HepG2 (cell line): Measurements from ENCODE around the gene CPEB4. TPM values are rescaled to one million over a fixed set of nuclear protein-coding genes. Genes with fewer than 3 reads are reported as not detected.

Experiments used
- ADNP ChIP-seq: sonication (generic); formaldehyde crosslinking; IDR thresholded peaks from 2 replicates; pipeline ENCODE4 v1.4.0; 2020; ENCODE audit warnings: missing genetic modification reagents
- FOSL1 ChIP-seq: sonication (generic); formaldehyde crosslinking; IDR thresholded peaks from 2 replicates; pipeline ENCODE4 v1.9.0; 2021; ENCODE audit warnings: missing genetic modification reagents, borderline replicate concordance
- GMEB2 ChIP-seq: IDR thresholded peaks from 2 replicates; pipeline ENCODE4 v1.6.1; 2016; ENCODE audit warnings: missing biosample characterization, missing genetic modification reagents, low read depth
- LCORL ChIP-seq, 2 experiments: fragments of 450-650 bp in 1 of 2; sonication (generic) in 1 of 2; formaldehyde crosslinking in 1 of 2; IDR thresholded peaks; 2 replicates each; pipeline versions ENCODE4 v1.5.0 to v1.6.1; 2017 to 2020; ENCODE audit warnings: antibody characterized with exemption in 1 of 2, missing genetic modification reagents in 1 of 2
- LRRFIP1 ChIP-seq: sonication (generic); formaldehyde crosslinking; conservative IDR thresholded peaks from 2 replicates; pipeline ENCODE4 v1.4.0; 2020; ENCODE audit warnings: missing genetic modification reagents
- MYNN ChIP-seq: sonication (generic); formaldehyde crosslinking; IDR thresholded peaks from 2 replicates; pipeline ENCODE4 v1.4.0; 2020; ENCODE audit warnings: mild to moderate bottlenecking, low read depth, missing genetic modification reagents
- NFRKB ChIP-seq: fragments of 450-650 bp; IDR thresholded peaks from 2 replicates; pipeline ENCODE4 v1.6.1; 2017
- ONECUT2 ChIP-seq: sonication (generic); formaldehyde crosslinking; IDR thresholded peaks from 2 replicates; pipeline ENCODE4 v1.4.0; 2020; ENCODE audit warnings: missing genetic modification reagents
- PAX8 ChIP-seq: sonication (generic); formaldehyde crosslinking; IDR thresholded peaks from 2 replicates; pipeline ENCODE4 v1.8.0; 2022; ENCODE audit warnings: mild to moderate bottlenecking, missing genetic modification reagents, borderline replicate concordance
- TEAD2 ChIP-seq: sonication (generic); formaldehyde crosslinking; IDR thresholded peaks from 2 replicates; pipeline ENCODE4 v1.9.0; 2021; ENCODE audit warnings: missing genetic modification reagents
- ZFP62 ChIP-seq: sonication (generic); formaldehyde crosslinking; IDR thresholded peaks from 2 replicates; pipeline ENCODE4 v1.4.0; 2020; ENCODE audit warnings: missing genetic modification reagents
- ZFX ChIP-seq: sonication (generic); formaldehyde crosslinking; IDR thresholded peaks from 2 replicates; pipeline ENCODE4 v1.4.0; 2020; ENCODE audit warnings: mild to moderate bottlenecking, low read depth, missing genetic modification reagents, moderate library complexity
- ZFY ChIP-seq: sonication (generic); formaldehyde crosslinking; IDR thresholded peaks from 2 replicates; pipeline ENCODE4 v1.4.0; 2020; ENCODE audit warnings: missing genetic modification reagents
- ZNF160 ChIP-seq: sonication (generic); formaldehyde crosslinking; IDR thresholded peaks from 2 replicates; pipeline ENCODE4 v1.8.0; 2022; ENCODE audit warnings: mild to moderate bottlenecking, inconsistent platforms, missing genetic modification reagents
- ZNF17 ChIP-seq: sonication (generic); formaldehyde crosslinking; IDR thresholded peaks from 2 replicates; pipeline ENCODE4 v1.5.0; 2020; ENCODE audit warnings: mild to moderate bottlenecking, missing genetic modification reagents
- ZNF232 ChIP-seq: sonication (generic); formaldehyde crosslinking; IDR thresholded peaks from 2 replicates; pipeline ENCODE4 v1.4.0; 2020; ENCODE audit warnings: missing genetic modification reagents, borderline replicate concordance
- ZNF383 ChIP-seq: sonication (generic); formaldehyde crosslinking; IDR thresholded peaks from 2 replicates; pipeline ENCODE4 v1.4.0; 2020; ENCODE audit warnings: missing genetic modification reagents, mild to moderate bottlenecking, borderline replicate concordance
- ZNF446 ChIP-seq: sonication (generic); formaldehyde crosslinking; IDR thresholded peaks from 2 replicates; pipeline ENCODE4 v1.5.0; 2020; ENCODE audit warnings: mild to moderate bottlenecking, missing genetic modification reagents
- ZNF629 ChIP-seq: sonication (generic); formaldehyde crosslinking; conservative IDR thresholded peaks from 2 replicates; pipeline ENCODE4 v1.5.0; 2020; ENCODE audit warnings: missing genetic modification reagents
- ZNF644 ChIP-seq: IDR thresholded peaks from 2 replicates; pipeline ENCODE4 v1.6.1; 2016; ENCODE audit warnings: low read depth
- ZNF761 ChIP-seq: sonication (generic); formaldehyde crosslinking; conservative IDR thresholded peaks from 2 replicates; pipeline ENCODE4 v1.4.0; 2020; ENCODE audit warnings: mild to moderate bottlenecking, missing genetic modification reagents
- polyA plus RNA-seq, 8 experiments: library from polyadenylated mRNA; depleted of rRNA in 3 of 8; stranded (reverse) in 7 of 8; unstranded in 1 of 8; fragments of >200 nt; fragmentation: Illumina TruSeq in 4 of 8; extraction: Trizol in 4 of 8; gene quantifications; 2 replicates each; pipeline versions ENCODE4 v1.2.1 to v1.2.3, GENCODE V29; 2011 to 2016; ENCODE audit warnings: low read depth in 4 of 8, missing spikeins in 1 of 8, mixed read lengths in 1 of 8; ENCODE audit not compliant: insufficient read depth in 1 of 8
- total RNA-seq, 5 experiments: library from RNA; depleted of rRNA; stranded (reverse); fragments of >200 nt; fragmentation: Illumina TruSeq; extraction: Trizol; gene quantifications; 2 replicates each; pipeline ENCODE4 v1.2.3, GENCODE V29; 2016; ENCODE audit warnings: low read depth in 1 of 5
- TF ChIP-seq, protein P1 (sequence below): fragments of 450-650 bp; IDR thresholded peaks from 2 replicates; pipeline ENCODE4 v1.6.1; 2016
- TF ChIP-seq, protein P2 (sequence below): sonication (generic); formaldehyde crosslinking; IDR thresholded peaks from 2 replicates; pipeline ENCODE4 v1.5.0; 2020; ENCODE audit warnings: missing genetic modification reagents

Gene CPEB4
- total and polyA plus RNA-seq, 2 of the 13 experiments (the other 11 are each of a cell fraction or from before 2014, with no cell fraction given) = 7.7 to 26.7 TPM

DNA sequence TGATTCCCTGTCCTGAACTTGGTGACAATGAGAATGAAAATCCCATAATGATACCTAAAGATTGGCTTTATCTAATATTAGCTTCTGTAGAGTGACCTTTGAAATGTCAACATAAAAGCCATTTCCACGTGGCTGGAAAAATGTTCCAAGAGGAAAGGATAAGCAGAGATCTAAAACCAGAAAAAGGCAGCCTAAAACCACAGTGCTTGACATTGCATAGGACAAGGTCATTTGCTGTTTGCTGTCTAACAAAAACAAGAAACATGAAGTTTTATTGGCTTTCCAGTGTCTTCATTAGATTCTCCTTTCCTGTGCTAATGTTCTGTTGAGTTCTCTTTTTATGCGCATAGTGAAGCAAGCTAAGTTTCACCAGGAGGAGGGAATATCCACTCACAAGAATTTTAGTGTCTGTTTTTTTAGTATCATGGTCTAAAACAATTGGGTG, 44.6 kb downstream of the CPEB4 start (continued):
- TF ChIP-seq ZNF160 (CRISPR knock-in tag) = no peak
- TF ChIP-seq FOSL1 = no peak
- TF ChIP-seq ZFX (CRISPR knock-in tag) = no peak
- no peak for TF ChIP-seq ZNF629 (CRISPR knock-in tag)
- no peak for TF ChIP-seq GMEB2 (CRISPR knock-in tag)
- TF ChIP-seq ZNF644 (CRISPR knock-in tag) = peak; percentile 81
- TF ChIP-seq LCORL (IDR thresholded peaks at IDR 0.05) = peak; percentile 74; the same call in 1 of the 2 replicates
- peak; percentile 39; the same call in 1 of the 2 replicates for TF ChIP-seq LCORL (CRISPR knock-in tag; IDR thresholded peaks at IDR 0.05)
- no peak for TF ChIP-seq ZNF446
- no peak for TF ChIP-seq ZFP62
- TF ChIP-seq ADNP (CRISPR knock-in tag) = no peak
- TF ChIP-seq TEAD2 = no peak
- no peak for TF ChIP-seq ZFY (CRISPR knock-in tag)
- TF ChIP-seq, protein P1, sequence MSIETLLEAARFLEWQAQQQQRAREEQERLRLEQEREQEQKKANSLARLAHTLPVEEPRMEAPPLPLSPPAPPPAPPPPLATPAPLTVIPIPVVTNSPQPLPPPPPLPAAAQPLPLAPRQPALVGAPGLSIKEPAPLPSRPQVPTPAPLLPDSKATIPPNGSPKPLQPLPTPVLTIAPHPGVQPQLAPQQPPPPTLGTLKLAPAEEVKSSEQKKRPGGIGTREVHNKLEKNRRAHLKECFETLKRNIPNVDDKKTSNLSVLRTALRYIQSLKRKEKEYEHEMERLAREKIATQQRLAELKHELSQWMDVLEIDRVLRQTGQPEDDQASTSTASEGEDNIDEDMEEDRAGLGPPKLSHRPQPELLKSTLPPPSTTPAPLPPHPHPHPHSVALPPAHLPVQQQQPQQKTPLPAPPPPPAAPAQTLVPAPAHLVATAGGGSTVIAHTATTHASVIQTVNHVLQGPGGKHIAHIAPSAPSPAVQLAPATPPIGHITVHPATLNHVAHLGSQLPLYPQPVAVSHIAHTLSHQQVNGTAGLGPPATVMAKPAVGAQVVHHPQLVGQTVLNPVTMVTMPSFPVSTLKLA = peak; percentile 82
- no peak for TF ChIP-seq NFRKB
- TF ChIP-seq, protein P2, sequence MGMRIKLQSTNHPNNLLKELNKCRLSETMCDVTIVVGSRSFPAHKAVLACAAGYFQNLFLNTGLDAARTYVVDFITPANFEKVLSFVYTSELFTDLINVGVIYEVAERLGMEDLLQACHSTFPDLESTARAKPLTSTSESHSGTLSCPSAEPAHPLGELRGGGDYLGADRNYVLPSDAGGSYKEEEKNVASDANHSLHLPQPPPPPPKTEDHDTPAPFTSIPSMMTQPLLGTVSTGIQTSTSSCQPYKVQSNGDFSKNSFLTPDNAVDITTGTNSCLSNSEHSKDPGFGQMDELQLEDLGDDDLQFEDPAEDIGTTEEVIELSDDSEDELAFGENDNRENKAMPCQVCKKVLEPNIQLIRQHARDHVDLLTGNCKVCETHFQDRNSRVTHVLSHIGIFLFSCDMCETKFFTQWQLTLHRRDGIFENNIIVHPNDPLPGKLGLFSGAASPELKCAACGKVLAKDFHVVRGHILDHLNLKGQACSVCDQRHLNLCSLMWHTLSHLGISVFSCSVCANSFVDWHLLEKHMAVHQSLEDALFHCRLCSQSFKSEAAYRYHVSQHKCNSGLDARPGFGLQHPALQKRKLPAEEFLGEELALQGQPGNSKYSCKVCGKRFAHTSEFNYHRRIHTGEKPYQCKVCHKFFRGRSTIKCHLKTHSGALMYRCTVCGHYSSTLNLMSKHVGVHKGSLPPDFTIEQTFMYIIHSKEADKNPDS (CRISPR knock-in tag) = no peak
- TF ChIP-seq PAX8 (CRISPR knock-in tag) = no peak
- TF ChIP-seq MYNN (CRISPR knock-in tag) = no peak
- no peak for TF ChIP-seq ZNF383 (CRISPR knock-in tag)
- TF ChIP-seq ZNF17 (CRISPR knock-in tag) = no peak
- peak; percentile 58; the same call in 1 of the 2 replicates for TF ChIP-seq ONECUT2
- TF ChIP-seq ZNF761 = no peak
- no peak for TF ChIP-seq LRRFIP1 (CRISPR knock-in tag)
- no peak for TF ChIP-seq ZNF232 (CRISPR knock-in tag)
